Esophagus muscularis mucosa (tissue), 4 donors: Measurements from ENCODE around the gene NT5C2. TPM values are rescaled to one million over a fixed set of nuclear protein-coding genes. Genes with fewer than 3 reads are reported as not detected.

ENCODE experiments used
- DNase-seq: peaks from one replicate; pipeline ENCODE4 v3.0.0-alpha.2; 2017; ENCODE audit errors: extremely low spot score
- H3K27ac ChIP-seq, 4 donors: fragments of 200-600 bp; sonication (generic); replicated peaks in 1 of 4; 1 replicate in 3 of 4; 2 replicates in 1 of 4; pipeline ENCODE4 v1.5.1; 2016 to 2019; ENCODE audit warnings: mild to moderate bottlenecking in 1 of 4
- H3K27me3 ChIP-seq, 4 donors: fragments of 200-600 bp; sonication (generic); one replicate each; pipeline versions ENCODE4 v1.5.1 to v1.6.0; 2016 to 2019
- H3K36me3 ChIP-seq, 4 donors: fragments of 200-600 bp; sonication (generic); one replicate each; pipeline ENCODE4 v1.5.1; 2016 to 2019
- H3K4me1 ChIP-seq, 4 donors: fragments of 200-600 bp; sonication (generic); one replicate each; pipeline ENCODE4 v1.5.1; 2016 to 2019
- H3K4me3 ChIP-seq, 4 donors: fragments of 200-600 bp; sonication (generic); 1 replicate in 2 of 4; 2 replicates in 2 of 4; pipeline ENCODE4 v1.5.1; 2016 to 2019; ENCODE audit warnings: mild to moderate bottlenecking in 4 of 4, moderate library complexity in 1 of 4
- H3K9me3 ChIP-seq, 4 donors: fragments of 200-600 bp; sonication (generic); 1 replicate in 3 of 4; 2 replicates in 1 of 4; pipeline ENCODE4 v1.5.1; 2016 to 2019
- EP300 ChIP-seq: sonication (generic); formaldehyde crosslinking; IDR thresholded peaks from one replicate; pipeline ENCODE4 v1.6.1; 2017; ENCODE audit warnings: antibody characterized with exemption
- POLR2A ChIP-seq: fragments of 450-650 bp; IDR thresholded peaks from one replicate; pipeline ENCODE4 v1.6.1; 2017; ENCODE audit warnings: antibody characterized with exemption, moderate library complexity, mild to moderate bottlenecking, low read depth
- POLR2AphosphoS5 ChIP-seq, 2 donors: sonication (generic); formaldehyde crosslinking; IDR thresholded peaks; one replicate each; pipeline ENCODE4 v1.6.1; 2017; ENCODE audit warnings: antibody characterized with exemption in 2 of 2
- WGBS: methylation state at CpG from one replicate; pipeline ENCODE4 v1.1.5; 2018; 5-methylcytosine and 5-hydroxymethylcytosine counted together
- intact Hi-C: fragments of 100-400 bp; cut with DNase I; formaldehyde crosslinking; loops from one replicate; pipeline ENCODE4 v1.15.1; 2023
- total RNA-seq, 4 donors: library from RNA; depleted of rRNA; stranded (reverse); fragments of >200 nt; gene quantifications; one replicate each; pipeline versions ENCODE4 v1.1.0 to v1.2.1, GENCODE V29; 2016
- TF ChIP-seq, protein P1 (sequence below), 3 experiments: fragments of 200-600 bp in 2 of 3; fragments of 450-650 bp in 1 of 3; sonication (generic) in 2 of 3; IDR thresholded peaks; one replicate each; pipeline ENCODE4 v1.5.1; 2017 to 2019; ENCODE audit warnings: antibody characterized with exemption in 3 of 3, mild to moderate bottlenecking in 2 of 3, moderate library complexity in 1 of 3

NT5C2 gene
- total RNA-seq, 4 donors from 2014 or later: 49.3 to 85.3 (median 66.0) TPM

GRCh38 chr10:103040418-103040817, 152.7 kb downstream of the NT5C2 start:
- Histone ChIP-seq H3K4me1 (peaks cover 11 to 20% (median 15%) of the 10 kb centered on the region in 4 donors), H3K27me3 (no peaks in the 10 kb centered on the region), H3K9me3 (no peaks in the 10 kb centered on the region), H3K4me3 (no peak overlapping the region), H3K36me3 (no peaks in the 10 kb centered on the region), H3K27ac (no peak overlapping the region)
- WGBS: 71% methylated on average over 4 of the region's 4 CpGs
- TF ChIP-seq, protein P1, sequence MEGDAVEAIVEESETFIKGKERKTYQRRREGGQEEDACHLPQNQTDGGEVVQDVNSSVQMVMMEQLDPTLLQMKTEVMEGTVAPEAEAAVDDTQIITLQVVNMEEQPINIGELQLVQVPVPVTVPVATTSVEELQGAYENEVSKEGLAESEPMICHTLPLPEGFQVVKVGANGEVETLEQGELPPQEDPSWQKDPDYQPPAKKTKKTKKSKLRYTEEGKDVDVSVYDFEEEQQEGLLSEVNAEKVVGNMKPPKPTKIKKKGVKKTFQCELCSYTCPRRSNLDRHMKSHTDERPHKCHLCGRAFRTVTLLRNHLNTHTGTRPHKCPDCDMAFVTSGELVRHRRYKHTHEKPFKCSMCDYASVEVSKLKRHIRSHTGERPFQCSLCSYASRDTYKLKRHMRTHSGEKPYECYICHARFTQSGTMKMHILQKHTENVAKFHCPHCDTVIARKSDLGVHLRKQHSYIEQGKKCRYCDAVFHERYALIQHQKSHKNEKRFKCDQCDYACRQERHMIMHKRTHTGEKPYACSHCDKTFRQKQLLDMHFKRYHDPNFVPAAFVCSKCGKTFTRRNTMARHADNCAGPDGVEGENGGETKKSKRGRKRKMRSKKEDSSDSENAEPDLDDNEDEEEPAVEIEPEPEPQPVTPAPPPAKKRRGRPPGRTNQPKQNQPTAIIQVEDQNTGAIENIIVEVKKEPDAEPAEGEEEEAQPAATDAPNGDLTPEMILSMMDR (IDR thresholded peaks at IDR 0.05): no peak
- no peak for TF ChIP-seq EP300
- TF ChIP-seq POLR2A: no peak
- TF ChIP-seq POLR2AphosphoS5 (IDR thresholded peaks at IDR 0.05): no peak
- no peak for DNase-seq
- intact Hi-C loops: no loop called here

- H3K36me3 ChIP-seq: no peaks in the 10 kb centered on the region
- no peak for TF ChIP-seq POLR2A
- TF ChIP-seq POLR2AphosphoS5 (IDR thresholded peaks at IDR 0.05): no peak
- no peak for TF ChIP-seq EP300
- TF ChIP-seq, protein P1 (IDR thresholded peaks at IDR 0.05): no peak
- 44% methylated on average over 2 of the region's 2 CpGs for WGBS
- no peaks in the 10 kb centered on the region for H3K27me3 ChIP-seq
- DNase-seq: no peak
- intact Hi-C loops: no loop called here
- H3K27ac ChIP-seq: peak overlapping the region in 1 of 4 donors; percentile 9
- H3K9me3 ChIP-seq: no peaks in the 10 kb centered on the region
- H3K4me3 ChIP-seq: no peak overlapping the region
- peaks cover 0 to 8% (median 3%) of the 10 kb centered on the region in 4 donors for H3K4me1 ChIP-seq
These were observed 154.5 kb downstream of the NT5C2 start for GRCh38 chr10:103038570-103038969.

Other genes with a start within 250 kb of the NT5C2 start
- under 1 TPM in 1 of 4 donors, not detected in 3; 0.17 TPM for gene RPEL1, start 52.6 kb upstream of the NT5C2 start, total RNA-seq
- 1 to 10 TPM; 1.6 to 3.1 (median 2.3) TPM for gene INA, start 83.9 kb upstream of the NT5C2 start, total RNA-seq
- 10 to 100 TPM; 11.9 to 17.7 (median 13.1) TPM for gene PCGF6, start 157.9 kb upstream of the NT5C2 start, total RNA-seq
- gene TAF5, start 174.7 kb upstream of the NT5C2 start, total RNA-seq: 1 to 10 TPM; 2.3 to 7.4 (median 4.5) TPM
- gene ATP5MK, start 203.2 kb upstream of the NT5C2 start, total RNA-seq: 100 to 1,000 TPM; 199 to 591 (median 327) TPM
- 10 to 100 TPM; 12.0 to 17.4 (median 15.0) TPM for gene PDCD11, start 203.4 kb upstream of the NT5C2 start, total RNA-seq